OCI-LY7 (cell line): ENCODE results near the gene STXBP2. TPM values are rescaled to one million over a fixed set of nuclear protein-coding genes. Genes with fewer than 3 reads are reported as not detected.

Experiments used
- BruUV-seq: library from RNA; stranded (reverse); fragments of 400-500 nt; replicated peaks from 2 replicates; lab custom pipeline; 2021; lab: Mats Ljungman, UMichigan
- CTCF ChIA-PET: fragments of 300-600 bp; sonication (Branson Sonifier 250); formaldehyde crosslinking; loops from one replicate; lab custom pipeline; 2022; ENCODE audit warnings: antibody characterized with exemption; ENCODE audit not compliant: unreplicated experiment; lab: Charles Lee
- POLR2A ChIA-PET: fragments of 300-600 bp; sonication (Branson Sonifier 250); formaldehyde crosslinking; loops from one replicate; lab custom pipeline; 2022; ENCODE audit warnings: antibody characterized with exemption; lab: Charles Lee
- DNase-seq: peaks from one replicate; pipeline ENCODE4 v3.0.0-alpha.2; 2015; ENCODE audit warnings: low spot score
- H2AFZ ChIP-seq: fragments of 200-600 bp; sonication (generic), shearing (Covaris generic); 2 replicates; pipeline ENCODE4 v1.6.1; 2014; ENCODE audit warnings: mild to moderate bottlenecking, antibody characterized with exemption, low read length, moderate library complexity
- H3K27ac ChIP-seq: fragments of 200-600 bp; sonication (generic); 2 replicates; pipeline ENCODE4 v1.5.1; 2014; ENCODE audit warnings: mixed run types, low read depth, mild to moderate bottlenecking, moderate library complexity, low read length, inconsistent platforms; ENCODE audit not compliant: poor library complexity, severe bottlenecking
- H3K36me3 ChIP-seq: fragments of 200-600 bp; sonication (generic); 2 replicates; pipeline ENCODE4 v1.6.1; 2014; ENCODE audit warnings: mild to moderate bottlenecking, antibody characterized with exemption, low read length, moderate library complexity, mixed read lengths; ENCODE audit not compliant: insufficient read depth
- H3K4me1 ChIP-seq: fragments of 200-600 bp; sonication (generic); 2 replicates; pipeline ENCODE4 v1.5.1; 2014; ENCODE audit warnings: mild to moderate bottlenecking, low read length; ENCODE audit not compliant: insufficient read depth, poor library complexity, severe bottlenecking
- H3K4me2 ChIP-seq: fragments of 200-600 bp; sonication (generic); 2 replicates; pipeline ENCODE4 v1.6.1; 2014; ENCODE audit warnings: mild to moderate bottlenecking, low read length
- H3K4me3 ChIP-seq: fragments of 200-600 bp; sonication (generic); 2 replicates; pipeline ENCODE4 v1.5.1; 2014; ENCODE audit warnings: mild to moderate bottlenecking, low read depth, low read length; ENCODE audit not compliant: poor library complexity, severe bottlenecking
- H3K79me2 ChIP-seq: fragments of 200-600 bp; sonication (generic); 2 replicates; pipeline ENCODE4 v1.6.1; 2016; ENCODE audit warnings: low read depth, mild to moderate bottlenecking, low read length, moderate library complexity, mixed read lengths; ENCODE audit not compliant: insufficient read depth
- H3K9me2 ChIP-seq: fragments of 200-600 bp; sonication (generic); 2 replicates; pipeline ENCODE4 v1.6.1; 2016; ENCODE audit warnings: mild to moderate bottlenecking, low read length, mixed read lengths; ENCODE audit not compliant: insufficient read depth
- H3K9me3 ChIP-seq: fragments of 200-600 bp; sonication (generic); 2 replicates; pipeline ENCODE4 v1.6.1; 2014; ENCODE audit warnings: mild to moderate bottlenecking, mixed run types, low read length, mixed read lengths
- H4K20me1 ChIP-seq: fragments of 200-600 bp; sonication (generic); 2 replicates; pipeline ENCODE4 v1.6.1; 2014; ENCODE audit warnings: mild to moderate bottlenecking, antibody characterized with exemption, low read length, moderate library complexity, mixed read lengths; ENCODE audit not compliant: insufficient read depth
- EZH2phosphoT487 ChIP-seq: fragments of 200-600 bp; sonication (generic); IDR thresholded peaks from 2 replicates; pipeline ENCODE4 v1.6.1; 2018; ENCODE audit warnings: low read depth, borderline replicate concordance, mild to moderate bottlenecking, mixed run types, antibody characterized with exemption, low read length, moderate library complexity, mixed read lengths
- intact Hi-C: fragments of 100-400 bp; cut with micrococcal nuclease; formaldehyde crosslinking; loops from one replicate; pipeline ENCODE4 v1.10.0; 2022; ENCODE audit not compliant: unreplicated experiment
- total RNA-seq, 2 experiments: library from RNA; depleted of rRNA in 1 of 2; stranded (reverse); fragments of >200 nt in 1 of 2; shearing (Covaris generic) in 1 of 2; gene quantifications; 2 replicates each; pipeline ENCODE4 v1.2.3, GENCODE V29; 2014 to 2022
- TF ChIP-seq, protein P1 (sequence below): fragments of 200-600 bp; sonication (generic); conservative IDR thresholded peaks from 2 replicates; pipeline ENCODE4 v1.5.1; 2014; ENCODE audit warnings: mild to moderate bottlenecking, antibody characterized with exemption, low read length, moderate library complexity, mixed read lengths

STXBP2 gene
- total RNA-seq, 2 experiments from 2014 or later, result 43.0 to 138 TPM

DNA sequence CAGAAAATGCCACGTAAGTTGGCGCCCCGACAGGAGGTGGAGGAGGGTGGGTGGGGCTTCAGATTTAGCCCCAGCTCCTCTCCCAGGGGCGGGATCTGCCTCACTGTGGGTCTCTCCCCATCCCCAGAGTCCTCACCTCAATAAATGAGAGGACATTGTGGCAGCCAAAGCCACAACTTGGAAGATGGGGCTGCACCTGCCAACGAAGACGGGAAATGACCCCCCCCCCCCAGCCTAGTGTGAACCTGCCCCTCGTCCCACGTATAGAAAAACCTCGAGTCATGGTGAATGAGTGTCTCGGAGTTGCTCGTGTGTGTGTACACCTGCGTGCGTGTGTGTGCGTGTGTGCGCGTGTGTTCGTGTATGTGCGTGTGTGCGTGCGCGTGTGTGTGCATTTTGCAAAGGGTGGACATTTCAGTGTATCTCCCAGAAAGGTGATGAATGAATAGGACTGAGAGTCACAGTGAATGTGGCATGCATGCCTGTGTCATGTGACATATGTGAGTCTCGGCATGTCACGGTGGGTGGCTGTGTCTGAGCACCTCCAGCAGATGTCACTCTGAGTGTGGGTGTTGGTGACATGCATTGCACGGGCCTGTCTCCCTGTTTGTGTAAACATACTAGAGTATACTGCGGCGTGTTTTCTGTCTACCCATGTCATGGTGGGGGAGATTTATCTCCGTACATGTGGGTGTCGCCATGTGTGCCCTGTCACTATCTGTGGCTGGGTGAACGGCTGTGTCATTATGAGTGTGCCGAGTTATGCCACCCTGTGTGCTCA is 42.3 kb downstream of the STXBP2 start:
- no peaks in the 10 kb centered on the region for H4K20me1 ChIP-seq
- H3K27ac ChIP-seq, result no peak overlapping the region
- POLR2A ChIA-PET, result interaction anchor here (0.6 kb wide), 1 partner anchor 541 kb away, joined by 4 read pairs; no protein-coding TSS in a partner anchor
- no peaks in the 10 kb centered on the region for H3K9me3 ChIP-seq
- CTCF ChIA-PET, result no interaction called here
- H3K4me3 ChIP-seq, result no peak overlapping the region
- no peak for TF ChIP-seq EZH2phosphoT487
- TF ChIP-seq, protein P1, sequence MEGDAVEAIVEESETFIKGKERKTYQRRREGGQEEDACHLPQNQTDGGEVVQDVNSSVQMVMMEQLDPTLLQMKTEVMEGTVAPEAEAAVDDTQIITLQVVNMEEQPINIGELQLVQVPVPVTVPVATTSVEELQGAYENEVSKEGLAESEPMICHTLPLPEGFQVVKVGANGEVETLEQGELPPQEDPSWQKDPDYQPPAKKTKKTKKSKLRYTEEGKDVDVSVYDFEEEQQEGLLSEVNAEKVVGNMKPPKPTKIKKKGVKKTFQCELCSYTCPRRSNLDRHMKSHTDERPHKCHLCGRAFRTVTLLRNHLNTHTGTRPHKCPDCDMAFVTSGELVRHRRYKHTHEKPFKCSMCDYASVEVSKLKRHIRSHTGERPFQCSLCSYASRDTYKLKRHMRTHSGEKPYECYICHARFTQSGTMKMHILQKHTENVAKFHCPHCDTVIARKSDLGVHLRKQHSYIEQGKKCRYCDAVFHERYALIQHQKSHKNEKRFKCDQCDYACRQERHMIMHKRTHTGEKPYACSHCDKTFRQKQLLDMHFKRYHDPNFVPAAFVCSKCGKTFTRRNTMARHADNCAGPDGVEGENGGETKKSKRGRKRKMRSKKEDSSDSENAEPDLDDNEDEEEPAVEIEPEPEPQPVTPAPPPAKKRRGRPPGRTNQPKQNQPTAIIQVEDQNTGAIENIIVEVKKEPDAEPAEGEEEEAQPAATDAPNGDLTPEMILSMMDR, result peak; percentile 81
- peak overlapping the region; percentile 53; the same call in 1 of the 2 replicates for H2AFZ ChIP-seq
- H3K4me2 ChIP-seq, result peak overlapping the region; percentile 19; the same call in 1 of the 2 replicates
- peak; percentile 76 for DNase-seq
- peaks cover 14% of the 10 kb centered on the region; the same call in 1 of the 2 replicates for H3K79me2 ChIP-seq
- BruUV-seq, result no TSS peak
- H3K4me1 ChIP-seq, result peaks cover 47% of the 10 kb centered on the region
- intact Hi-C loops, result loop anchor here (1.0 kb wide), 1 partner anchor 120 kb away; no protein-coding TSS in a partner anchor
- H3K36me3 ChIP-seq, result peaks cover 23% of the 10 kb centered on the region
- H3K9me2 ChIP-seq, result no peaks in the 10 kb centered on the region

DNA sequence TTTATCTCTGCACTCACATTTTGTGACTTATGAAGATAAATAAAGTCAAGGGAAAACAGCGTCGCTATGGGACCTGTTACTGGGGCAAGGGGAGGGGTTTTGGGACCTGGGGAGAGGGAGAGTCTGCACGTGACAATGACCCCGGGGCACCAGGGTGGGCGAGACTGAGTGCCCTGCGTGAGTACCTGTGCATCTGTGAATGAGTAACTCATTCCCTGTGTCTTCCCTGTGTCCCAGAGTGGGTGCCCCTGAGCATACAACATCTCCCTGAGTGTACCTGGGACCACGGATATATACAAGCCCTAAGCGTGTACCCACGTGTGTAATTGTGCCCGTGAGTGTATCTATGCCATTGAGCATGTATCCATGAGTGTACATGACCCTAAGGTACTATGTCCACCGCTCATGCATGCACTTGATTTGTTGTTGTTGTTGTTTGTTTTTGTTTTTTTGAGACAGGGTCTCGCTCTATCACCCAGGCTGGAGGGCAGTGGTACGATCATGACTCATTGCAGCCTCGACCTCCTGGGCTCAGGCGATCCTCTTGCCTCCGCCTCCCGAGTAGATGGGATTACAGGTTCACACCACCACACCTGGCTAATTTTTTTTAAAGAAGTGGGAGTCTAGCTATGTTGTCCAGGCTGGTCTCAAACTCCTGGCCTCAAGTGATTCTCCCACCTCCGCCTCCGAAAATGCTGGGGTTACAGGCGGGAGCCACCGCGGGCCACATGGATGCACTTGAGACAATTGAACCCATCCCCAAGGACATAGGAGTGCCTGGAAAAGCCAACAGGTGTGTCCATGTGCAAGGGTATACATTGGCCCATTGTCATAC is 43.1 kb downstream of the STXBP2 start:
- POLR2A ChIA-PET, result interaction anchor here (1.2 kb wide), 1 partner anchor 19 kb away, joined by 4 read pairs; no protein-coding TSS in a partner anchor
- peak overlapping the region; percentile 53 for H2AFZ ChIP-seq
- intact Hi-C loops, result loop anchor here (1.0 to 2.0 kb wide), 5 partner anchors 23 to 577 kb away; partner anchors contain the start of gene FCER2

More for the DNA sequence above, 43.1 kb downstream of the STXBP2 start:
- no peaks in the 10 kb centered on the region for H3K9me3 ChIP-seq
- CTCF ChIA-PET, result interaction anchor here (0.8 to 1.3 kb wide), 2 partner anchors 19 to 149 kb away, joined by 3 to 4 read pairs; no protein-coding TSS in a partner anchor
- no peak overlapping the region for H3K27ac ChIP-seq
- DNase-seq, result no peak
- peaks cover 14% of the 10 kb centered on the region; the same call in 1 of the 2 replicates for H3K79me2 ChIP-seq
- H3K9me2 ChIP-seq, result no peaks in the 10 kb centered on the region
- BruUV-seq, result no TSS peak
- TF ChIP-seq, protein P1, result no peak
- TF ChIP-seq EZH2phosphoT487, result no peak
- peaks cover 28% of the 10 kb centered on the region for H3K36me3 ChIP-seq
- peak overlapping the region; percentile 48 for H3K4me2 ChIP-seq
- peak overlapping the region; percentile 96 for H3K4me3 ChIP-seq
- H3K4me1 ChIP-seq, result peaks cover 47% of the 10 kb centered on the region
- no peaks in the 10 kb centered on the region for H4K20me1 ChIP-seq
